Measurements from ENCODE around the gene FHIT.

The FHIT gene

GRCh38 chr3:60573494-60573893 is 677.8 kb downstream of the FHIT start:
- no peak for DNase-seq
- no peak overlapping the region for H3K4me3 ChIP-seq (ENCODE audit: low read depth, low read length)
- no peaks in the 10 kb centered on the region for H3K9me3 ChIP-seq
- H3K27me3 ChIP-seq: no peaks in the 10 kb centered on the region
- H3K36me3 ChIP-seq: no peaks in the 10 kb centered on the region
- TF ChIP-seq, protein P1, sequence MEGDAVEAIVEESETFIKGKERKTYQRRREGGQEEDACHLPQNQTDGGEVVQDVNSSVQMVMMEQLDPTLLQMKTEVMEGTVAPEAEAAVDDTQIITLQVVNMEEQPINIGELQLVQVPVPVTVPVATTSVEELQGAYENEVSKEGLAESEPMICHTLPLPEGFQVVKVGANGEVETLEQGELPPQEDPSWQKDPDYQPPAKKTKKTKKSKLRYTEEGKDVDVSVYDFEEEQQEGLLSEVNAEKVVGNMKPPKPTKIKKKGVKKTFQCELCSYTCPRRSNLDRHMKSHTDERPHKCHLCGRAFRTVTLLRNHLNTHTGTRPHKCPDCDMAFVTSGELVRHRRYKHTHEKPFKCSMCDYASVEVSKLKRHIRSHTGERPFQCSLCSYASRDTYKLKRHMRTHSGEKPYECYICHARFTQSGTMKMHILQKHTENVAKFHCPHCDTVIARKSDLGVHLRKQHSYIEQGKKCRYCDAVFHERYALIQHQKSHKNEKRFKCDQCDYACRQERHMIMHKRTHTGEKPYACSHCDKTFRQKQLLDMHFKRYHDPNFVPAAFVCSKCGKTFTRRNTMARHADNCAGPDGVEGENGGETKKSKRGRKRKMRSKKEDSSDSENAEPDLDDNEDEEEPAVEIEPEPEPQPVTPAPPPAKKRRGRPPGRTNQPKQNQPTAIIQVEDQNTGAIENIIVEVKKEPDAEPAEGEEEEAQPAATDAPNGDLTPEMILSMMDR (IDR thresholded peaks at IDR 0.05; ENCODE audit: low read depth, low read length): no peak
- no peaks in the 10 kb centered on the region for H3K4me1 ChIP-seq

DNA sequence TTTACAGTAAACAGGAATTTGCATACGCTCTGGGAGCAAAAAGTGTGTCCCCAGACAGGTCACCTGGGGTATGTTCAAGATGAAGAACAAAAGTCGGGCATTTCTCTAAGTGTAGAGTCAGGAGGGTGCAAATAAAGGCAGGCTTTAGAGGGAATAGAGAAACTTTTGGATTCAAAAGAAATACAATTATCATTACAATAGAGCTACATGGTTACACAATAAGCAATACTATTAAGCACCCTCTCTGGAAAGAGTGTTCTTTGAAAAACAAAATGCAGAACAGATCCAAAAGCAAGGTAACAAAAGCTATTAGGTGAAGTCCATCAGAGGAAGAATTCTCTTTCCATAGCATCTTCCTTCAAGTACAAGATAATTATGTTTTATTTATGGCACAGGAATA is 679.7 kb downstream of the FHIT start:
- no peak overlapping the region for H3K4me3 ChIP-seq (ENCODE audit: low read depth, low read length)
- TF ChIP-seq, protein P1 (IDR thresholded peaks at IDR 0.05; ENCODE audit: low read depth, low read length): no peak
- H3K9me3 ChIP-seq: no peaks in the 10 kb centered on the region
- H3K36me3 ChIP-seq: no peaks in the 10 kb centered on the region
- no peaks in the 10 kb centered on the region for H3K27me3 ChIP-seq
- H3K4me1 ChIP-seq: no peaks in the 10 kb centered on the region
- no peak for DNase-seq

DNA sequence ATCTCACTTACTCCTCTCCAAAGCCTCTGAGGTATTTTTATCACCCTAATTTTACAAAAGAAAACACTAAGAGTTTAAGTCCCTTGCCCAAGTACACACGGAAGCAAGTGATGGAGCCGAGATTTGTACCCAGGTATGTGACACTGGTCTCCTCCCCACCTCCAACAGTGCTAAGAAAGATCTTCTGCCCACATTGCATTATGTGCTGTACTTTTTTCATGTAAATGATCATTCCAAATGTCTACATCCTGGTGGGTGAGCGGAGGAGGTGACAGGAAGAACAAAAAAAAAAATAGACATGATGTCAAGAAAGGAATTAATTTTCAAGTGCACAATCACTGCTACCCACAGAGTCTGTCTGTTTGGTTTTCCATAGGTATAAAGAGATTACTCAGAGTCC is 694.1 kb downstream of the FHIT start:
- H3K4me1 ChIP-seq: no peaks in the 10 kb centered on the region
- no peaks in the 10 kb centered on the region for H3K36me3 ChIP-seq
- DNase-seq: no peak
- TF ChIP-seq, protein P1 (IDR thresholded peaks at IDR 0.05; ENCODE audit: low read depth, low read length): no peak
- no peaks in the 10 kb centered on the region for H3K27me3 ChIP-seq
- H3K9me3 ChIP-seq: no peaks in the 10 kb centered on the region
- no peak overlapping the region for H3K4me3 ChIP-seq (ENCODE audit: low read depth, low read length)

DNA sequence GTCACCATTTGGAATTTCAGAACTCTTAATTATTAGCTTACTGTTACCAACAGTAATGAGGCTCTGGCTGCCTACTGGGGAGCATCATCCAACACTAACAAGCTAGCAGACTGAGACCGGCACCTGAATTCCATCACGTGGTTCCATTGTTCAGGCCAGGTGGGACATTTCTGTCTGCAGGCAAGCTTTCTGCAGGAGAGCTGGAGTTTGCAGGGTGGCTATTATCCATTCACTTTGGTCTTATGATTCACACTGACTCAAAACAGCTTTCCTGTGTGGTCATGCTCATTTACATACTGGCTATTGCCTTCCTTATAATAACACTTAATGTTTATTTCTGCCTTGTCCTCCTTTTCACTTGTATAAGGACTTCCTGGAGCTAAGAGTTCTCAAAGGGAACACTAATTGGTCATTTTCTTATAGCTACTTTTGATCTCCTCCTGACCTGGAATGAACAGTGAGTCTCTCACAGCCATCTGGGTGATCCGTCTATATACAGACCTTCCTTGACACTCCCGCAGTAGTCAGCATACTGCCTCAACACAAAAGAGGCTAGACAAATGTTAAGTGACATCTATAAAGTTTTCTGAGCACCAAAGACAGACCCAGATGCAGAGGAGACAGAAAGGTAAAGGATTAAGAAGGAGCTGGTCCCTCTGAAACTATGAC is 695.4 kb downstream of the FHIT start:
- Histone ChIP-seq H3K4me1 (no peaks in the 10 kb centered on the region), H3K27me3 (no peaks in the 10 kb centered on the region), H3K9me3 (no peaks in the 10 kb centered on the region), H3K36me3 (no peaks in the 10 kb centered on the region), H3K4me3 (ENCODE audit: low read depth, low read length) (no peak overlapping the region)
- TF ChIP-seq, protein P1 (IDR thresholded peaks at IDR 0.05; ENCODE audit: low read depth, low read length): no peak
- no peak for DNase-seq

DNA sequence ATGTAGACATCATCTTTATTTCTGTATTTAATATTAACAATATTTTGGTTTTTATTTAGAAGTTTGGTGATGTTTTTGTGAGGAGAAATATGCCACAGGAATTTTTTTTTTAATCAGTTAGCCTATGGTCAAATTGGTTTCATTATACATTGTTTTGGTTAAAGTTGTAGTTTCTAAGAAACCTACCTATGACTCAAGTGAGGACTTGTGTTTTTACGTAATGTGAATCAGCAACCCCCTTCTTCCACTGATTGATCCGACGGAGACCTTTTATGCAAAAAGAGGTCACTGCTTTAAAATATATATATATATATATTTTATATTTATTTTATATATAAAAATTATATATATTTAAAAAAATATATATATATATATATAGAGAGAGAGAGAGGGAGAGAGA is 698.1 kb downstream of the FHIT start:
- TF ChIP-seq, protein P1 (IDR thresholded peaks at IDR 0.05; ENCODE audit: low read depth, low read length): no peak
- H3K27me3 ChIP-seq: no peaks in the 10 kb centered on the region
- DNase-seq: no peak
- no peaks in the 10 kb centered on the region for H3K9me3 ChIP-seq
- H3K36me3 ChIP-seq: no peaks in the 10 kb centered on the region
- no peak overlapping the region for H3K4me3 ChIP-seq (ENCODE audit: low read depth, low read length)
- H3K4me1 ChIP-seq: no peaks in the 10 kb centered on the region

GRCh38 chr3:60552581-60552980 is 698.7 kb downstream of the FHIT start:
- Histone ChIP-seq H3K4me3 (ENCODE audit: low read depth, low read length) (no peak overlapping the region), H3K9me3 (no peaks in the 10 kb centered on the region), H3K27me3 (no peaks in the 10 kb centered on the region), H3K4me1 (no peaks in the 10 kb centered on the region), H3K36me3 (no peaks in the 10 kb centered on the region)
- TF ChIP-seq, protein P1 (IDR thresholded peaks at IDR 0.05; ENCODE audit: low read depth, low read length): no peak
- peak; percentile 3 for DNase-seq
